Left ventricle myocardium inferior (tissue), 1 donor: ENCODE measurements around the gene IGSF8. TPM values are rescaled to one million over a fixed set of nuclear protein-coding genes. Genes with fewer than 3 reads are reported as not detected.

Experiments
- DNase-seq: peaks from one replicate; pipeline ENCODE4 v3.0.0-alpha.2; 2020
- H3K27ac ChIP-seq: fragments of 200-600 bp; replicated peaks from 2 replicates; pipeline ENCODE4 v1.8.0; 2021
- H3K27me3 ChIP-seq: fragments of 200-600 bp; 2 replicates; pipeline ENCODE4 v1.8.0; 2021; ENCODE audit warnings: low read depth
- H3K36me3 ChIP-seq: fragments of 200-600 bp; 2 replicates; pipeline ENCODE4 v1.8.0; 2021
- H3K4me1 ChIP-seq: fragments of 200-600 bp; 2 replicates; pipeline ENCODE4 v1.8.0; 2021
- H3K4me3 ChIP-seq: fragments of 200-600 bp; 2 replicates; pipeline ENCODE4 v1.8.0; 2021; ENCODE audit warnings: mild to moderate bottlenecking, moderate library complexity
- H3K9me3 ChIP-seq: fragments of 200-600 bp; replicated peaks from 2 replicates; pipeline ENCODE4 v1.8.0; 2021
- CTCF ChIP-seq: fragments of 200-600 bp; IDR thresholded peaks from 2 replicates; pipeline ENCODE4 v1.8.0; 2021; ENCODE audit warnings: antibody characterized with exemption, mild to moderate bottlenecking, borderline replicate concordance
- intact Hi-C: fragments of 100-400 bp; cut with micrococcal nuclease; formaldehyde crosslinking; loops from one replicate; pipeline ENCODE4 v1.11.0; 2022
- total RNA-seq: library from RNA; stranded (reverse); fragmentation: NEBNext Ultra II Directional; extraction: Animal tissue kit (Norgen Biotek cat#: 25700); gene quantifications from one replicate; pipeline ENCODE4 v1.2.1, GENCODE V29; 2021
- donor health status: DM: no; HTN: yes; CAD: no; lungs with severe emphysema.

The IGSF8 gene
- total RNA-seq, 1 donor from 2014 or later: 18.2 TPM

- no peak for DNase-seq
- Histone ChIP-seq H3K4me3 (no peak overlapping the region), H3K9me3 (no peaks in the 10 kb centered on the region), H3K27me3 (peaks cover 5% of the 10 kb centered on the region), H3K4me1 (peaks cover 15% of the 10 kb centered on the region), H3K36me3 (no peaks in the 10 kb centered on the region), H3K27ac (peak overlapping the region; percentile 5)
- TF ChIP-seq CTCF: peak; percentile 67
- intact Hi-C loops: no loop called here
Measured at GRCh38 chr1:160108888-160109662, 10.7 kb upstream of the IGSF8 start.

GRCh38 chr1:160107512-160107911, 9.1 kb upstream of the IGSF8 start:
- peaks cover 5% of the 10 kb centered on the region for H3K27me3 ChIP-seq
- DNase-seq: no peak
- peaks cover 13% of the 10 kb centered on the region for H3K4me1 ChIP-seq
- no peaks in the 10 kb centered on the region for H3K36me3 ChIP-seq
- intact Hi-C loops: no loop called here
- H3K4me3 ChIP-seq: no peak overlapping the region
- TF ChIP-seq CTCF: no peak
- H3K27ac ChIP-seq: no peak overlapping the region
- H3K9me3 ChIP-seq: no peaks in the 10 kb centered on the region

GRCh38 chr1:160105155-160105554, 6.7 kb upstream of the IGSF8 start:
- Histone ChIP-seq H3K9me3 (no peaks in the 10 kb centered on the region), H3K4me3 (no peak overlapping the region), H3K27ac (peak overlapping the region; percentile 34), H3K27me3 (no peaks in the 10 kb centered on the region), H3K36me3 (no peaks in the 10 kb centered on the region), H3K4me1 (peaks cover 31% of the 10 kb centered on the region)
- TF ChIP-seq CTCF: no peak
- intact Hi-C loops: no loop called here
- no peak for DNase-seq

- DNase-seq: no peak
- H3K27me3 ChIP-seq: no peaks in the 10 kb centered on the region
- no peaks in the 10 kb centered on the region for H3K36me3 ChIP-seq
- peaks cover 34% of the 10 kb centered on the region for H3K4me1 ChIP-seq
- no peaks in the 10 kb centered on the region for H3K9me3 ChIP-seq
- peak overlapping the region; percentile 34 for H3K27ac ChIP-seq
- no peak for TF ChIP-seq CTCF
- intact Hi-C loops: no loop called here
- no peak overlapping the region for H3K4me3 ChIP-seq
Measured at GRCh38 chr1:160104486-160104885, 6.1 kb upstream of the IGSF8 start.

GRCh38 chr1:160103658-160104408, 5.4 kb upstream of the IGSF8 start:
- H3K4me1 ChIP-seq: peaks cover 39% of the 10 kb centered on the region
- intact Hi-C loops: no loop called here
- no peak for TF ChIP-seq CTCF
- peak overlapping the region; percentile 34 for H3K27ac ChIP-seq
- DNase-seq: no peak
- no peaks in the 10 kb centered on the region for H3K9me3 ChIP-seq
- no peak overlapping the region for H3K4me3 ChIP-seq
- no peaks in the 10 kb centered on the region for H3K36me3 ChIP-seq
- no peaks in the 10 kb centered on the region for H3K27me3 ChIP-seq
